ENCODE data around the gene RAP2B.
A peak's percentile ranks its signal among the peaks of the same experiment; 100 is the strongest.

DNA sequence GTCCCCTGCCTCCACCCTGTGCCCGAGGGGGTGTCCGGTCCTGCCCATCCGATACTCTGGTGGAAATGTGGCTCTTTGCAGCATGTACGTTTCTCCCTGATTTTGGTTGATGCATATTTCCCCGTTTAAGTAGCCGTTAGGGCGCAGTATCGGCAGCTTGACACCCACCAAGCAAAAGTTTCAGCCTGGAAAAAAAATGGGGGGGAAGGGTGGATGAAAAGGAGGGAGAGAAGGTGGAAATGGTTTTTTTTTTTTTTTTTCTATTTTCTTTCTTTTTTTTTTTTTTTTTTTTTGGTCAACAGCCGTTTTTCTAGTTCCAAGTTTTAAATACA is 1.3 kb downstream of the RAP2B start:
- TF ChIP-seq, protein P1, sequence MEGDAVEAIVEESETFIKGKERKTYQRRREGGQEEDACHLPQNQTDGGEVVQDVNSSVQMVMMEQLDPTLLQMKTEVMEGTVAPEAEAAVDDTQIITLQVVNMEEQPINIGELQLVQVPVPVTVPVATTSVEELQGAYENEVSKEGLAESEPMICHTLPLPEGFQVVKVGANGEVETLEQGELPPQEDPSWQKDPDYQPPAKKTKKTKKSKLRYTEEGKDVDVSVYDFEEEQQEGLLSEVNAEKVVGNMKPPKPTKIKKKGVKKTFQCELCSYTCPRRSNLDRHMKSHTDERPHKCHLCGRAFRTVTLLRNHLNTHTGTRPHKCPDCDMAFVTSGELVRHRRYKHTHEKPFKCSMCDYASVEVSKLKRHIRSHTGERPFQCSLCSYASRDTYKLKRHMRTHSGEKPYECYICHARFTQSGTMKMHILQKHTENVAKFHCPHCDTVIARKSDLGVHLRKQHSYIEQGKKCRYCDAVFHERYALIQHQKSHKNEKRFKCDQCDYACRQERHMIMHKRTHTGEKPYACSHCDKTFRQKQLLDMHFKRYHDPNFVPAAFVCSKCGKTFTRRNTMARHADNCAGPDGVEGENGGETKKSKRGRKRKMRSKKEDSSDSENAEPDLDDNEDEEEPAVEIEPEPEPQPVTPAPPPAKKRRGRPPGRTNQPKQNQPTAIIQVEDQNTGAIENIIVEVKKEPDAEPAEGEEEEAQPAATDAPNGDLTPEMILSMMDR (IDR thresholded peaks at IDR 0.05 in 8 of 11, conservative IDR thresholded peaks at IDR 0.05 in 3 of 11), result no peak
- no peak for TF ChIP-seq POLR2A (IDR thresholded peaks at IDR 0.05)
- TF ChIP-seq POLR2AphosphoS5 (IDR thresholded peaks at IDR 0.05), result peak in 1 of 3 donors; percentile 37
